HG03460 (cell line): Measurements from ENCODE around the gene PDXK.

ENCODE experiments used
- ATAC-seq: cut with Tn5 transposase; IDR thresholded peaks from one replicate; pipeline ENCODE4 v1.9.1; 2021; ENCODE audit not compliant: unreplicated experiment

Gene PDXK

GRCh38 chr21:43778469-43779335 is 59.8 kb downstream of the PDXK start:
- no peak for ATAC-seq

- ATAC-seq, result no peak
These were observed 60.7 kb downstream of the PDXK start for GRCh38 chr21:43779660-43780059.

- no peak for ATAC-seq
These were observed 62.9 kb downstream of the PDXK start for GRCh38 chr21:43781846-43782245.

- ATAC-seq, result no peak
These were observed 63.6 kb downstream of the PDXK start for GRCh38 chr21:43782431-43783097.

GRCh38 chr21:43783098-43783700 is 64.3 kb downstream of the PDXK start:
- no peak for ATAC-seq

- no peak for ATAC-seq
These were observed 66.2 kb downstream of the PDXK start for GRCh38 chr21:43785134-43785533.

- ATAC-seq, result no peak
These were observed 67.4 kb downstream of the PDXK start for GRCh38 chr21:43786300-43786806.

GRCh38 chr21:43786807-43787440 is 68.0 kb downstream of the PDXK start:
- no peak for ATAC-seq

- peak; percentile 75 for ATAC-seq
These were observed 70.5 kb downstream of the PDXK start, which contains the start of gene RRP1 for GRCh38 chr21:43789276-43790009. Gene RRP1, plus strand, starts transcription at chr21:43789577. Its CDS starts 53 bp downstream, at chr21:43789630.

- no peak for ATAC-seq
These were observed 71.1 kb downstream of the PDXK start for GRCh38 chr21:43790010-43790524.

GRCh38 chr21:43792406-43792805 is 73.5 kb downstream of the PDXK start:
- no peak for ATAC-seq

GRCh38 chr21:43793243-43793642 is 74.3 kb downstream of the PDXK start:
- ATAC-seq, result no peak

GRCh38 chr21:43794311-43794710 is 75.4 kb downstream of the PDXK start:
- ATAC-seq, result no peak

- no peak for ATAC-seq
These were observed 75.9 kb downstream of the PDXK start for GRCh38 chr21:43794857-43795256.

GRCh38 chr21:43797415-43797814 is 78.5 kb downstream of the PDXK start:
- ATAC-seq, result no peak

- no peak for ATAC-seq
These were observed 79.2 kb downstream of the PDXK start for GRCh38 chr21:43797925-43798715.

- ATAC-seq, result no peak
These were observed 80.4 kb downstream of the PDXK start for GRCh38 chr21:43799301-43799840.

- ATAC-seq, result no peak
These were observed 81.2 kb downstream of the PDXK start for GRCh38 chr21:43800124-43800523.

- ATAC-seq, result no peak
These were observed 81.6 kb downstream of the PDXK start for GRCh38 chr21:43800566-43800965.
